ENCODE data around the gene RPL15. TPM values are rescaled to one million over a fixed set of nuclear protein-coding genes. Genes with fewer than 3 reads are reported as not detected.
"Not testable (repeated sequence)": the region's sequence is repeated elsewhere in the genome, so short reads cannot be mapped to it uniquely, and the experiment has no call there.

RPL15 gene
- total and polyA plus RNA-seq, 2 donors (not counting 1 experiment from before 2014, with no cell fraction given), result 1,860 to 3,720 TPM

DNA sequence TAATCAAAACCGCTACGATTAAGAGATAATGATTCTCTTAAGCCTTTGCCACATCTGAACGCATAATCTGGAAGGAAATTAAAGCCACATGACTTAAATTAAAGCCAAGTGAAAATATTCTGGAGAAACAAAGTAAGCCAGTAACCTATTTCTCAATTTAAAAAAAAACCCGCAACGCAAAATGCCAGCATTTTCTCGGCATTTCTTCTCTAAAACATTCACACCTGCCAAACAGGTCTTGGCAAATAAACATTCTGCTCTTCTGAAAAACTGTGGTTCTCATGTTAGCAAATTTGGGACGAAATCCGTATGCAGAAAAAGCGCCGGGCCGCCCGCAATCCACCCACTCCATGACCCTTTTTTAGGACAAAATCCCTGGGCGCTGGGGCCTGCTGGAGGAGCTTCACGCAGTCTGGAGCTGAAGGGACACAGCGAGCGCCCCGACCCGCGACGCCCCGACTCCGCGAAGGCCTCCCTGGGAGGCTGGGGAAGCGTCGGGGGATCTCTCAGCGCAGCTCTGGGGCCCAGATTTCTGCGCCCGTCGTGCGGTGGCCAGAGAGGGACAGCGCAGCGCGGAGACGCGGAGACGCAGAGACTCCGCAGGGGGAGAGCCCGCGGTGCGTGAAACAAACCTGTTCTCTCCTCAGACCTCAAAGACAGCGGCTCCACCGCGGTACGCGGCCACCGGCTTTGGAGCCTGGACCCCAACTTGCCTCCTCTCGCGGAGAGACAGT lies 613 bp upstream of the RPL15 start:
- H3K79me2 ChIP-seq (ENCODE audit: control insufficient read depth, insufficient read depth, low read length), result peaks cover 23% of the 10 kb centered on the region
- peak overlapping the region; percentile 94 for H2AFZ ChIP-seq (ENCODE audit: low read length)
- H4K20me1 ChIP-seq (ENCODE audit: control insufficient read depth, extremely low read depth, insufficient read depth, low read length), result peaks cover 7% of the 10 kb centered on the region
- H3K36me3 ChIP-seq (ENCODE audit: control insufficient read depth, insufficient read depth, low read length), result peaks cover 10% of the 10 kb centered on the region
- H3K4me3 ChIP-seq (replicated peaks in 1 of 4; ENCODE audit: control extremely low read depth in 1 of 4, insufficient read depth in 1 of 4, low read depth in 3 of 4, low read length in 4 of 4), result peak overlapping the region; percentile 88 to 99 (median 97)
- no peaks in the 10 kb centered on the region for H3K9me3 ChIP-seq (ENCODE audit: control insufficient read depth, insufficient read depth, low read depth, low read length)
- H3K4me2 ChIP-seq (ENCODE audit: extremely low read depth, insufficient read depth, low read length), result peak overlapping the region; percentile 97
- no peak for TF ChIP-seq EZH2 (IDR thresholded peaks at IDR 0.05; ENCODE audit: low read length, missing control alignments)
- TF ChIP-seq, protein P1, sequence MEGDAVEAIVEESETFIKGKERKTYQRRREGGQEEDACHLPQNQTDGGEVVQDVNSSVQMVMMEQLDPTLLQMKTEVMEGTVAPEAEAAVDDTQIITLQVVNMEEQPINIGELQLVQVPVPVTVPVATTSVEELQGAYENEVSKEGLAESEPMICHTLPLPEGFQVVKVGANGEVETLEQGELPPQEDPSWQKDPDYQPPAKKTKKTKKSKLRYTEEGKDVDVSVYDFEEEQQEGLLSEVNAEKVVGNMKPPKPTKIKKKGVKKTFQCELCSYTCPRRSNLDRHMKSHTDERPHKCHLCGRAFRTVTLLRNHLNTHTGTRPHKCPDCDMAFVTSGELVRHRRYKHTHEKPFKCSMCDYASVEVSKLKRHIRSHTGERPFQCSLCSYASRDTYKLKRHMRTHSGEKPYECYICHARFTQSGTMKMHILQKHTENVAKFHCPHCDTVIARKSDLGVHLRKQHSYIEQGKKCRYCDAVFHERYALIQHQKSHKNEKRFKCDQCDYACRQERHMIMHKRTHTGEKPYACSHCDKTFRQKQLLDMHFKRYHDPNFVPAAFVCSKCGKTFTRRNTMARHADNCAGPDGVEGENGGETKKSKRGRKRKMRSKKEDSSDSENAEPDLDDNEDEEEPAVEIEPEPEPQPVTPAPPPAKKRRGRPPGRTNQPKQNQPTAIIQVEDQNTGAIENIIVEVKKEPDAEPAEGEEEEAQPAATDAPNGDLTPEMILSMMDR (conservative IDR thresholded peaks at IDR 0.05 in 1 of 2, IDR thresholded peaks at IDR 0.05 in 1 of 2; ENCODE audit: low read depth in 1 of 2, low read length in 2 of 2), result no peak
- peak overlapping the region; percentile 79 for H3K9ac ChIP-seq (ENCODE audit: insufficient read depth, low read length)
- no peaks in the 10 kb centered on the region for H3K27me3 ChIP-seq (ENCODE audit: control insufficient read depth, insufficient read depth, low read length)
- H3K27ac ChIP-seq (ENCODE audit: insufficient read depth, low read length), result peak overlapping the region; percentile 95
- peaks cover 2% of the 10 kb centered on the region for H3K4me1 ChIP-seq (ENCODE audit: control insufficient read depth, extremely low read depth, insufficient read depth, low read length)
- no peak for DNase-seq (ENCODE audit: low read depth in 2 of 2)

DNA sequence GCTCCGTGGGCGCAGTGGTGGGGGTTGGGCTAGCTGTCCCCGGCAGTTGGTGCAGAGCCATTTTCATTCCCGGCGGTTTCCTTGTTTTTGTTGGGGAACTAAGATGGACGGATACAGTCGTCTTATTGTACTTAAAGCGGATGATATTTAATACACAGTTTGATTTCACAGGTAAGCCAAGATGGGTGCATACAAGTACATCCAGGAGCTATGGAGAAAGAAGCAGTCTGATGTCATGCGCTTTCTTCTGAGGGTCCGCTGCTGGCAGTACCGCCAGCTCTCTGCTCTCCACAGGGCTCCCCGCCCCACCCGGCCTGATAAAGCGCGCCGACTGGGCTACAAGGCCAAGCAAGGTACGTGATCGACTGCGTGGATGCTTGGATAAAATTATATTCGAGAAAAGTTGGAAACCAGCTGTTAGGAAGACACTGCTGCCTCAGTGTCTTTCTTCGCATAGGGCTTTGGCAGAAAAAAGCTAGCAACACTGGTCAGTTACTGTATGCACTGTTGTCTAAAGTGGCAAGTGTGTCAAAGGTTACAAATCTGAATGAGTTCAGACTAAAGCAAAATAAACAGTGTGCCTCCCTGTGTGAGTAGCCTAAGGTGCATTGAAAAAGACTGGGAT lies 859 bp downstream of the RPL15 start:
- H3K9ac ChIP-seq (ENCODE audit: insufficient read depth, low read length), result peak overlapping the region; percentile 95
- not testable (repeated sequence) for H4K20me1 ChIP-seq (ENCODE audit: control insufficient read depth, extremely low read depth, insufficient read depth, low read length); H3K4me1 ChIP-seq (ENCODE audit: control insufficient read depth, extremely low read depth, insufficient read depth, low read length); H3K36me3 ChIP-seq (ENCODE audit: control insufficient read depth, insufficient read depth, low read length); H3K9me3 ChIP-seq (ENCODE audit: control insufficient read depth, insufficient read depth, low read depth, low read length); H3K27me3 ChIP-seq (ENCODE audit: control insufficient read depth, insufficient read depth, low read length); H2AFZ ChIP-seq (ENCODE audit: low read length)
- peak overlapping the region; percentile 95 for H3K27ac ChIP-seq (ENCODE audit: insufficient read depth, low read length)
- DNase-seq (ENCODE audit: low read depth in 2 of 2), result peak in 1 of 2 donors; percentile 50
- peaks cover 23% of the 10 kb centered on the region for H3K79me2 ChIP-seq (ENCODE audit: control insufficient read depth, insufficient read depth, low read length)
- peak overlapping the region; percentile 95 for H3K4me2 ChIP-seq (ENCODE audit: extremely low read depth, insufficient read depth, low read length)
- H3K4me3 ChIP-seq (replicated peaks in 1 of 4; ENCODE audit: control extremely low read depth in 1 of 4, insufficient read depth in 1 of 4, low read depth in 3 of 4, low read length in 4 of 4), result peak overlapping the region; percentile 88 to 99 (median 97)

- DNase-seq (ENCODE audit: low read depth in 2 of 2); H3K9me3 ChIP-seq (ENCODE audit: control insufficient read depth, insufficient read depth, low read depth, low read length); H4K20me1 ChIP-seq (ENCODE audit: control insufficient read depth, extremely low read depth, insufficient read depth, low read length); H3K36me3 ChIP-seq (ENCODE audit: control insufficient read depth, insufficient read depth, low read length); H3K27me3 ChIP-seq (ENCODE audit: control insufficient read depth, insufficient read depth, low read length); H2AFZ ChIP-seq (ENCODE audit: low read length); H3K4me1 ChIP-seq (ENCODE audit: control insufficient read depth, extremely low read depth, insufficient read depth, low read length): not testable (repeated sequence)
- peak overlapping the region; percentile 95 for H3K9ac ChIP-seq (ENCODE audit: insufficient read depth, low read length)
- H3K4me2 ChIP-seq (ENCODE audit: extremely low read depth, insufficient read depth, low read length), result peak overlapping the region; percentile 95
- H3K27ac ChIP-seq (ENCODE audit: insufficient read depth, low read length), result peak overlapping the region; percentile 95
- peak overlapping the region; percentile 88 to 99 (median 97) for H3K4me3 ChIP-seq (replicated peaks in 1 of 4; ENCODE audit: control extremely low read depth in 1 of 4, insufficient read depth in 1 of 4, low read depth in 3 of 4, low read length in 4 of 4)
- peaks cover 23% of the 10 kb centered on the region for H3K79me2 ChIP-seq (ENCODE audit: control insufficient read depth, insufficient read depth, low read length)
These were observed 1.4 kb downstream of the RPL15 start for GRCh38 chr3:23918331-23918730.

DNA sequence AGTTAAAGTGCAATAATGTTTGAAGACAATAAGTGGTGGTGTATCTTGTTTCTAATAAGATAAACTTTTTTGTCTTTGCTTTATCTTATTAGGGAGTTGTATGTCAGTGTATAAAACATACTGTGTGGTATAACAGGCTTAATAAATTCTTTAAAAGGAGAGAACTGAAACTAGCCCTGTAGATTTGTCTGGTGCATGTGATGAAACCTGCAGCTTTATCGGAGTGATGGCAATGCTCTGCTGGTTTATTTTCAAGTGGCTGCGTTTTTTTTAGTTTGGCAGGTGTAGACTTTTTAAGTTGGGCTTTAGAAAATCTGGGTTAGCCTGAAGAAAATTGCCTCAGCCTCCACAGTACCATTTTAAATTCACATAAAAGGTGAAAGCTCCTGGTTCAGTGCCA lies 2.7 kb downstream of the RPL15 start:
- no peaks in the 10 kb centered on the region for H3K27me3 ChIP-seq (ENCODE audit: control insufficient read depth, insufficient read depth, low read length)
- no peak for TF ChIP-seq EZH2 (IDR thresholded peaks at IDR 0.05; ENCODE audit: low read length, missing control alignments)
- TF ChIP-seq, protein P1 (conservative IDR thresholded peaks at IDR 0.05 in 1 of 2, IDR thresholded peaks at IDR 0.05 in 1 of 2; ENCODE audit: low read depth in 1 of 2, low read length in 2 of 2), result no peak
- H3K4me1 ChIP-seq (ENCODE audit: control insufficient read depth, extremely low read depth, insufficient read depth, low read length), result peaks cover 2% of the 10 kb centered on the region
- no peak overlapping the region for H3K27ac ChIP-seq (ENCODE audit: insufficient read depth, low read length)
- no peak overlapping the region for H2AFZ ChIP-seq (ENCODE audit: low read length)
- H3K9me3 ChIP-seq (ENCODE audit: control insufficient read depth, insufficient read depth, low read depth, low read length), result no peaks in the 10 kb centered on the region
- peaks cover 7% of the 10 kb centered on the region for H4K20me1 ChIP-seq (ENCODE audit: control insufficient read depth, extremely low read depth, insufficient read depth, low read length)
- no peak overlapping the region for H3K9ac ChIP-seq (ENCODE audit: insufficient read depth, low read length)
- peaks cover 10% of the 10 kb centered on the region for H3K36me3 ChIP-seq (ENCODE audit: control insufficient read depth, insufficient read depth, low read length)
- H3K4me2 ChIP-seq (ENCODE audit: extremely low read depth, insufficient read depth, low read length), result peak overlapping the region; percentile 52
- H3K79me2 ChIP-seq (ENCODE audit: control insufficient read depth, insufficient read depth, low read length), result peaks cover 23% of the 10 kb centered on the region
- no peak for DNase-seq (ENCODE audit: low read depth in 2 of 2)
- peak overlapping the region in 2 of 4 experiments; percentile 2 to 38 for H3K4me3 ChIP-seq (replicated peaks in 1 of 4; ENCODE audit: control extremely low read depth in 1 of 4, insufficient read depth in 1 of 4, low read depth in 3 of 4, low read length in 4 of 4)
